HG03039 (cell line): ENCODE data around the gene ATP2C2.
"Not testable (repeated sequence)": the region's sequence is repeated elsewhere in the genome, so short reads cannot be mapped to it uniquely, and the experiment has no call there.

Source experiments
- ATAC-seq: cut with Tn5 transposase; IDR thresholded peaks from one replicate; pipeline ENCODE4 v1.9.1; 2021; ENCODE audit warnings: mild to moderate bottlenecking, moderate library complexity; ENCODE audit not compliant: unreplicated experiment

The ATP2C2 gene

GRCh38 chr16:84446596-84447392, 78.5 kb downstream of the ATP2C2 start:
- ATAC-seq, result no peak

GRCh38 chr16:84448444-84448843, 80.1 kb downstream of the ATP2C2 start:
- ATAC-seq, result no peak

- no peak for ATAC-seq
Observed at GRCh38 chr16:84449156-84450140, 81.1 kb downstream of the ATP2C2 start.

- ATAC-seq, result no peak
Observed at GRCh38 chr16:84450176-84450865, 82.0 kb downstream of the ATP2C2 start.

- ATAC-seq, result not testable (repeated sequence)
Observed at GRCh38 chr16:84451010-84451676, 82.8 kb downstream of the ATP2C2 start.

GRCh38 chr16:84451781-84452180, 83.4 kb downstream of the ATP2C2 start:
- no peak for ATAC-seq

GRCh38 chr16:84453061-84453752, 84.9 kb downstream of the ATP2C2 start:
- no peak for ATAC-seq

GRCh38 chr16:84454611-84455010, 86.3 kb downstream of the ATP2C2 start:
- ATAC-seq, result no peak

GRCh38 chr16:84455031-84455430, 86.7 kb downstream of the ATP2C2 start:
- ATAC-seq, result no peak

- no peak for ATAC-seq
Observed at GRCh38 chr16:84458606-84459532, 90.5 kb downstream of the ATP2C2 start.

- no peak for ATAC-seq
Observed at GRCh38 chr16:84459533-84459894, 91.2 kb downstream of the ATP2C2 start.

GRCh38 chr16:84459941-84460405, 91.6 kb downstream of the ATP2C2 start:
- no peak for ATAC-seq

GRCh38 chr16:84460406-84461028, 92.2 kb downstream of the ATP2C2 start:
- ATAC-seq, result no peak

- ATAC-seq, result no peak
Observed at GRCh38 chr16:84461029-84461412, 92.7 kb downstream of the ATP2C2 start.

GRCh38 chr16:84461413-84462295, 93.3 kb downstream of the ATP2C2 start:
- no peak for ATAC-seq

- no peak for ATAC-seq
Observed at GRCh38 chr16:84462296-84463210, 94.2 kb downstream of the ATP2C2 start.
